Activated effector memory CD4-positive, alpha-beta T cell treated with anti-CD3 and anti-CD28 coated beads, Interleukin-2, amount 50 U/mL, for 16 hours (primary cell): ENCODE results near the gene CFAP20DC.
"Not testable (repeated sequence)": the region's sequence is repeated elsewhere in the genome, so short reads cannot be mapped to it uniquely, and the experiment has no call there.

ENCODE experiments used
- DNase-seq: peaks from one replicate; pipeline ENCODE4 v3.0.0-alpha.2; 2020

CFAP20DC gene

DNA sequence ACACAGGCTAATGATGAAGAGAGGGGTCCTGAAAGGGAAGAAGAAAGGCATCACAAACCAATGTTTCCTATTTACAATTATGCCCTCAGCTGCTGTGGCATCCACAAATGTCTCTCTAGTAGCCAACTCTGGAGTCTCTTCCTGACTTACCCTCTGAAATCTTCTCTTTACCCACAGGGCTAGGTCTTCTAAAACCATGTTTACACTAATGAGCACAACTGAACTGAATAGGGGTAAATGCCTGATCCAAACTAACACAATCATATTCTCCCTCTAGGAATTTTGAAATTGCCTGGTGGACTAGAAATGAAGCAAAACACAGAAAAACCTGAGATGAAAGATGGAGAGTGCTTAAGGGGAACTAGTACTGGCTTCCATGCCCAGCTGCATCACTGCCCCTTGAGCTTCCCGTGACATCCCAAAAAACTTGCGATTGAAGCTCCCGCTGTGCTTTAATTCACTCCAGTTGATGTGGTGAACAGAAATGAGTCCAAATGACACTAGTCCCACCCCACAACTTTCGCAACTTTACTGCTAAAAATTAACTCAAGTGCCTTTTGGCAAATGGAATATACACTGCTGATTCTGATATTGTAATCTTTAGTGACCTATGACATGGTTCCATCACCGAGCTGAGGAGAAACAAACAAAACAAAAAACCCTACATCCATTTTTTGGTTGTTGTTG, 32.8 kb downstream of the CFAP20DC start:
- no peak for DNase-seq

DNA sequence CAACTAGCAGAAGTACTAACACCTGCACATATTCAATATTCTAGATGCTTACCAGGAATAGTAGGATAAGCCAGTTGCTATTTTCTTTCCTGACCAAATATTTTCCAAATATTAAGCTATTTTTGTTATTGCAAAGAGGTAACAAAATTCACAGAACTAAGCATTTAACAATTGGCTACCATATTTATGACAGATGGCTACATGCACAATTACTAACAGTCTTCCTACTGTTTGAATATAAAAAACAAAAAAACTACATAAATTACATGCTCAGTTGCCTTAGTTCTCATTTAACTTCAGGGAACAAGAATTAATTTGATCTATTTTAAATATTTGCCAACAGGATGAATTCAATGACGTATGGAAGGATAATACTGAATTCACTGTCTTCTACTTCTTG, 36.2 kb downstream of the CFAP20DC start:
- DNase-seq = no peak

DNA sequence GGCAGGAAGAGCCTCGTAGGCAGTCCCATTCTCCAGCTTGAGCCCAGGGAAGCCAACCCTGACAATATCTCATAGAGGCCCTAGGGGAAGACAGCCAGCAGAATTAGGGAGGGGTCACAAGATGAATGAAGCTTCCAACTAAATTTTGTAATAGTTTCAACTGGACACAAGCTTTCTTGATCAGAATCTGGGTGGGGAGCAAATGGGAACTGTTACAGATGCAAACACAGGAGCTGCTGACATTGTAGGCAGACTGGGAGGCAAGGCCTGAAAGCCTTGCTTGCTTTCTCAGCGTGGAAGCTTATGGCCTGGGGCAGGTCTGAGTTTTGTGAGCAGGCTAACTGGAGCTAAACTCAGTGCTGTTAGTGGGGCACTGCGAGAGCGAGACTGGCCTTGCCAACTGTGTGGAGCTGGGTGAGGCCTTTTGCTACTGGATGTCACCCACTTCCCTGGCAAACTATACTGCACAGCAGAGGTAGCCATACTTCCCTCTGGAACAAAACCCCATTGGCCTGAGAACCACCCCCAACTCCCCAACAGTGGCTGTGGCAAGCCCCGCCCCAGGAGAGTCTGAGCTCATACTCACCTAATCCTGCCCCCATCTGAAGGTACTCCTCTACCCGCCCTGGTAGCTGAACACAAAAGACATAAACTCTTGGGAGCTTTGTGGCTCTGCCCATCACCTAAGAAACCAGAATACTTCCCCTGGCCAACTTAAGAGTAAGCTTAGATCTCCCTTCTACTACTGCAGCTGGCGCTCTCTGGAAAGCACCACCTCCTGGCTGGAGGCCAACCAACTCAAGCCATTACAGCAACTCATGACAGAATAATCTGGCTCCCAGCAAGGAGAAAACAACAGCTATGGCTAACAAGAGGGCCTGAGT, 42.9 kb downstream of the CFAP20DC start:
- no peak for DNase-seq

DNA sequence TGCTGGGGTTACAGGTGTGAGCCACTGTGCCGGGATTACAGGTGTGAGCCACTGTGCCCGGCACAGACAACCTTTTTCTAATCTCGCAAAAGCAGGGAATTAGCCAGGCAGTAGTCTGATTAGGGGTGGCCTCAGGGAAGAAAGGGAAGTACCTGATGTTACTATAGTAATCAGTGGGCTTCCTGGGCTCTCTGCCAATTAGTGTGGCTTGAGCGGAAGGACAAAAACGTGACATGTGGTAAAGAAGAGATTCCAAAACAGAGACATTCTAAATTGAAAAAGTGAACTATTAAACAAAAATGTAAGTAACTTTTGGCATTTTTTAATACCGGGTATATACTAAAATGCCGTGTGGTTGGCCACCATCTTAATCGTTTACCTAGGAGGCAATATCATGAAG, 48.1 kb downstream of the CFAP20DC start:
- no peak for DNase-seq

DNA sequence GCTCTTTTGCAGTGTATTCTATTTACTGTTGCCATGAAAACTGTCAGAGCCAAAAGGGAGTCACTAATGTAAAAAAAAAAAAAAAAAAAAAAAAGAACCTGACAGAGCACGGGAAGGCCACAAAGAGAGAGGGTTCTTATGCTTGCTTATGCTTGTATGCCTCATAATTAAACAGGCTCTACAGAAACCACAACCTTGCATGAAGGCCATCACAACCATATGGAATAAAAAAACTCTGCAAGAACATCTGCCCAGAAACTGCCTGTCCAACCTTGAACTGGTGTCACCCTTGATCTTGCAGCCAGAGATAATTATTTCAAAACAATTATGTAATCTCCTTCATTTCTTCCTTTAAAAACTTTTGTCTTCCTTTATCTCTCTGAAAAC, 50.1 kb downstream of the CFAP20DC start:
- no peak for DNase-seq

DNA sequence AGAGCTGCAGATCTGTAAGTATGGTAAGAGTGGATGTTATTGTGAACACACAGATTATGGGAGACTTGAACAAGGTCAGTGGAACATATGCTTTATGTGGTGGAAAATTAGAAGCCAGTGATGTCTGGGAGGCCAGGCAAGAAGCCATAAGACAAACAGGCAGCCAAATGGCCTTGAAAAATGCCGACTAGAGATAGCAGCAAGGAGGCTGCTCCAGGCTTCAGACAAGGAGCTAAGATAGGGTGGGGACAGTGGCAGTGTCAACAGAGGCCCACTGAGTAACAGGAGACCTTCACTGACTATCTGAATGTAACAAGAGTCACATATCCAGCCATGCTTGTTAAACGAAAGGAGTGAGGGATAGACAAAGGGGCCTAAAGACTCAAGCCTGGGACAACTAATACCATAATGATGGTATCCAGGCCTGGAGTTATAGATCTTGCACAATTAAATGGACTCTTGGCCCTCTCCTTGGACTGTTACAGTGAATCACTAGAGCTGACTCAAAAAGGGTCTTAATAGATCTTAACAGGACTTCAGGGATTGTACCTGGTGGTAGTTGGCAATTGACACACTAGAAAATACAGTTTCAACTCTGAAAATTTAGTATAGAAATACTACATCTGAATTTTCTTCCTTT, 50.6 kb downstream of the CFAP20DC start:
- DNase-seq = no peak

DNA sequence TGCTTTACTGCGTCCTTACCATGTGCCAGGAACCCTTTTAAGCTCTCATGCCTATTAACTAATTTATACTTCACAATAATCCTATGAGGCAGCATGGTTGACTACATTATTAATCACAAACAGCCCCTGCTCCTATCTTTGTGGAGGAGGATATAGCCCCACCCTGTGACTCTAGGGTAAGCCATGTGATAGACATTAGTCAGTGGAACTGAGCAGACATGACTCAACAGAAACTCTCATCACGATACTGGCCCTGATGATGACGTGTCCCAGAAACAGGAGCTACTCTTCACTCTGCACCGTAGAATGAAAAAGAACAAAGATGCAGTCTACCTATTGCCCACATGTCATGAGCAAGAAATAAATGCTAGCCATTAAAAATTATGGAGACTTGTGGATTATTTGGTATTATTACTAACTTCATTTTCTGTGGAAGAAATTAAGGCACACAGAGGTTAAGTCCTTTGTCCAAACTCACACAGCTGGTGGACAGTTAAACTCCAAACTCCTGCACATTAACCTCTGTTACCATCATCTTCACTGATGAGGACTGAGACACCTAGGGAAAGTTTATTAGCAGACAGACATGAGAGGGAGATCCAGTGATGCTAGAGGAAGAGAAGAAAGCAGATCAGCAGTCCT, 51.2 kb downstream of the CFAP20DC start:
- DNase-seq = no peak

DNA sequence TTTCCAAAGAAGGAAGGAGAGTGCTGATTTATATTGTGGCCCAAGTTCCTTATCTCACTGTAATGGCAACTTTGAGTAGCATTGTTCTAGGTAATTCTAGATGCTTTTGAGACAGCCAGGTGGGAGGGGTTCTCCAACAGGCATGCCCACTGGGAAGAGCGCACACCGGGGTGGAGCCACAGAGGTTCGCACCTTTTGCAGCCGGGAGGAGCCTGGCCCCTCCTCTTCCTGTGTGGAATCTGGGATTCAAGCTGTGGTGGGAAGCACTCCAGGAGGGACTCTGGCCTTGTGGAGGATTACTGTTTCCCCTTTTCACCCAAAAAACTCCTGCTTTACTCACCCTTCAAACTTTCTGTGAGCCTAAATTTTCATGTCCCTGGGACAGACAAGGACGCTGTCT, 53.1 kb downstream of the CFAP20DC start:
- no peak for DNase-seq

DNA sequence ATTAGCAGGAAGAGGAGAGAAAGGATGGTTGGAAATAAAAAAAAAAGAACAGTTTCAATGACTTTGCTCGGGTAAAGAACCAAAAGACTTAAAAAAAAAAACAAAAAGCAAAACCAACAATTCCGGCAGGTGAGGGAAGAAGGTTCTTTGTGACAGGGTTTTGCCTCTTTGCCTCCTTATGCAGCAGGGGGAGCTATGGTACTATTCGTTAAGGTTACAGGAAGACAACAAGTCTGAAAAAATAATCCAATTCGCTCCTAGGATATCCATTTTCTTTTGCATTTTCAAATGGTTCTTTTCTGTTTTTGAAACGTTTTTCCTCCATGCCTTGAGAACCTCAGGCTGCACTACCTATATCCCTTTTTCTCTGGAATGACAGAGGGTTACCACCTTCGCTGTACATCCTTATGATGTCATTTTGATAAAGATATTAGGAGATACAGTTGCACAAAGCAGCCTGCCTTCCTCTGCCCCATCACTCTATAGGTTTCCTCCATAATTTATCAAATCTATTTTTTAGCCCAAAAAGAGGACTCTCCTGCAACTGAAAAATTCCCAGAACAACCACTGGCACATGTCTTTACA, 55.0 kb downstream of the CFAP20DC start:
- DNase-seq = no peak

DNA sequence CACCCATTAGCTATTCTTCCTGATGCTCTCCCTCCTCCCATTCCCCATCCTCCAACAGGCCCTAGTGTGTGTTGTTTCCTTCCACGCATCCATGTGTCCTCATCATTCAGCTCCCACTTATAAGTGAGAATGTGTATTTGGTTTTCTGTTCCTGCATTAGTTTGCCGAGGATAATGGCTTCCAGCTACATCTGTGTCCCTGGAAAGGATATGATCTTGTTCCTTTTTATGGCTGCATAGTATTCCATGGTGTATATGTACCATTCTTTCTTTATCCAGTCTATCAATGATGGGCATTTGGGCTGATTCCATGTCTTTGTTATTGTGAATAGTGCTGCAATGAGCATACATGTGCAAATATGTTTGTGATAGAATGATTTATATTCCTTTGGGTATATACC, 56.3 kb downstream of the CFAP20DC start:
- no peak for DNase-seq

DNA sequence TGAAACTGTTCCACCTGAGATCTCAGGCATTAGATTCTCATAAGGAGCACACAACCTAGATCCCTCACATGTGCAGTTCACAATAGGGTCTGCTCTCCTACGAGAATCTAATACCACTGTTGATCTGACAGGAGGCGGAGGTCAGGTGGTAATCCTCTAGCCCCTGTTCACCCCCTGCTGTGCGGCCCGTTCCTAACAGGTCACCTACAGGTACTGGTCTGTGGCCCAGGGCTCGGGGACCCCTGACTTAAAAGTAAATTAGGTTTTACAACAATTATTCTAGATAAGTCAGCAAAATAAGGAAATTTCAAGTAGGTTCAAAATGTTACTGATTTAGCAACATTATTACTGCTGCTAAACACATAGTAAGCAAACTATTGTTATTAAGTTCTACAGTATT, 58.2 kb downstream of the CFAP20DC start:
- no peak for DNase-seq

DNA sequence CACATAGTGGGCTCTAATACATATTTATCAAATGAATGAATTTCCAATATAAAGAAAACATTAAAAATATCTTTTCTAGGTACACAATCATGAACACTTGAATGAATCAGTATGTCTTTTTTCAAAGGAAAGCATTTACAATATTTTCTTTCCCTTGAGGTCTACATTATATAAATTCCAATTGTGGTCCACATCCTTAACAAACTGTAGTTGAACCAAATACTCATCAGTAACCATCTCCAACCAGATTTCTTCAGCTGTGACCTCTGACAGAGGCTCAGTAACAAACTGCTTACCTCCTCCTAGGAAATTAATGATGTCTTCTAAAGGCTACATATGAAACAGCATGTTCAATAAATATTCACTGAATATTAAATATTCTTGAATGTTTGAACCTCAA, 58.8 kb downstream of the CFAP20DC start:
- no peak for DNase-seq

DNA sequence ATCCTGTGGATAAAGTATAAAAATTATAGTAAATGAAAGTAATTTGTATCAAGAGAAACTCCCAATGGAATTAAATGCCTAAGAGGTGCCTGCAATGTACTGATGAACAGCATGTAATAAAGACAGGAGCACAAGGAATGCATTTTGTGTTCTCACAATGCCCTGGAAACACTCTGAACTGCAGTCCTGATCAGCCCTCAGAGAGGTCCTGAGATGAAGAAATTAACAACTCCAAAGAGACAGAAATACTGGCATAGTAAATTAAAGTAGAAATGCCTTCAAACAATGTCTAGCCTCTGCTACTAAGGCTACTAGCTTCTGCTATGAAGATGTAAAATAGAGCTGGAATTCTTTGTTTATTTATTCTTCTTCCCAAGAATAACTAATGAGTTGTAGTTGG, 59.9 kb downstream of the CFAP20DC start:
- no peak for DNase-seq

DNA sequence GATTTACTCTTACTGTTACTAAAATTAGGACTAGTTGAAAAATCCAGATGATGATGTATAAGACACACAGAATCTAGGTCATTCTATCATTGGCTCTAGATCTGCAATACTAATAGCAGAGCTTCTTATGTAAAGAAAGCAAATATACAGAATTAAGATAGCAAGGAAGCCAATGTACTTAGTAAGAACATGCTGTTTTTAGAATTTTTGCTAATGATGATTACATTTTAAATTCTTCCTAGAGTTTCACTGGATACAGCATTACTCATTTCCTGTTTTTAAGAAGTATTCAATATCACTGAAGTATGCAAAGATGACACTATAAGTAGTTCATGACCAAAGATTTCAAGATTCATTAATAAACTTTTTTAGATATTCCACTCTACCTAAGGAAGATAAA, 60.7 kb downstream of the CFAP20DC start:
- no peak for DNase-seq

DNA sequence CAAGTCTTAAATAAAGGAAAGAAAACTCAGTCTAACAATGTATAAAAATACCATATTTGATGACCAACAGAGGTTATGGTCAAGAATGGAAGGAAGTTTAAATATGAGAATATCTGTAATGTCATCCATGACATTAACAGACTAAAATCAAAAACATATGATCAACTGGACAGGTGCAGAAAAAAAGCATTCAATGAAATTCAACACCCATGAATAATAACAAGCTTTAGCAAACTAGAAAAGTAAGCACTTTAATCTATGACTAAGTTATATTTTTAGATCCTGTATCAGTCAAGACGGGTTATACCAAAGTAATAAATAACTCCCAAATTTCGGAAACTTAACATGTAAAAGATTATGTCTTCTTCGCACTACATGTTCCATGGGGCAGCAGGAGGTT, 61.8 kb downstream of the CFAP20DC start:
- DNase-seq = no peak

DNA sequence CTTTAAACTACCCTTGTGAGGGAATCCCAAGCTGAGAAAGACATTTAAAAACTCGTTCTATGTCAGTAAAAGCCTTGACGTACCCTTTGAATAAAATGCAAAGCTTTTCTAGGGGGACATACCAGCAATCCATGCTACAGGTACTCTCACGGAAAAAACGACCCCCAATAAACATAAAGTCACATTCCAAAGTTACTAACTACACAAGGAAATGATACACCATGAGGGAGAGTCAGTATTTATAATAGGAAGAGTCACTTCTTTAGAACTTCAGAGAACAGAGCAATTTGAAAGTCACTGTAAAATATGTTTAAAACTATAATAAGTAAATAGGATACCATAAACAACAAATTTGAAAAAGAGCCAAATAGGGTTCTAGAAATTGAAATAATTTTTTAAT, 63.2 kb downstream of the CFAP20DC start:
- no peak for DNase-seq

DNA sequence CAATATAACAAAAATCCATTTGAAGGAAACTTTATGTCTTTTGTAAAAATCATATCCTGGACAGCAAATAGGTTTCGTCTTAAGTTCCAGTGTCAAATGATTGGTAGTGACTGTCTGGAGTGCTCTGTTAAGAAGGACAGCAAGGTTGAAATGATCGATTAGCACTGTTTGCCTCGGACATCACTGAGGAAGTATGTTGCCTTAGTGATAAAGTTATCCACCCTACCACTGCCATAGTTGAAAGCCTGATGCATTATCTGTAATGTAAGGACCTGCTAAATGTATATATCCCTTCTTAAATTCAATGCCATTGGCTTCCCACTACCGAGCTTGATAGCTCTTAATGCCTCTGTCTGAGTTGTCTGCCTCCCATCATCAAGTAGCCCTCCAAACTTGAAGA, 70.0 kb downstream of the CFAP20DC start:
- no peak for DNase-seq

DNA sequence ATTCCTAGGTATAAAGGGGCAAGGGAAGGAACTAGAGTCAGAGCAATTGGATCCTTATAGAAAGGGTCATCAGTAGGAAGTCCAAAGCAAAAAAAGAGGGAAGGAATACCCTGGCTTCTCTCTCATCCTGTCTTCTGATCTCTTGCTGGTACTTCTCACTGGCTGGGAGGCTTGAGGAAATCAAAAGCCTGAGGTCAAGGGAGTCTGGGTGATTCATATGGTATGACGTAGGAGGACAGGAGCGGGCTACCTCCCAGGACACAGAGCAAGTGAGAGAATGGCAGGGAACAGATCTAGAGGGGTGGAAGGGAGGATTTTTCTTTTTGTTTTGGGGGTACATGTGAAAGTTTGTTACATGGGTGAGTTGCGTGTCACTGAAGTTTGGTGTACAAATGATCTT, 76.0 kb downstream of the CFAP20DC start:
- no peak for DNase-seq

DNA sequence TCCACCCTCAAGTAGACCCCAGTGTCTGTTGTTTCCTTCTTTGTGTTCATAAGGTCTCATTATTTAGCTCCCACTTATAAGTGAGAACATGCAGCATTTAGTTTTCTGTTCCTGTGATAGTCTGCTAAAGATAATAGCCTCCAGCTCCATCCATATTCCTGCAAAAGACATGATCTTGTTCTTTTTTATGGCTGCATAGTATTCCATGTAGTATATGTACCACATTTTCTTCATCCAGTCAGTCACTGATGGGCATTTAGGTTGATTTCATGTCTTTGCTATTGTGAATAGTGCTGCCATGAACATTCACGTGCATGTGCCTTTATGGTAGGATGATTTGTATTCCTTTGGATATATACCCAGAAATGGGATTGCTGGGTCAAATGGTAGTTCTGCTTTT, 82.0 kb downstream of the CFAP20DC start:
- not testable (repeated sequence) for DNase-seq

DNA sequence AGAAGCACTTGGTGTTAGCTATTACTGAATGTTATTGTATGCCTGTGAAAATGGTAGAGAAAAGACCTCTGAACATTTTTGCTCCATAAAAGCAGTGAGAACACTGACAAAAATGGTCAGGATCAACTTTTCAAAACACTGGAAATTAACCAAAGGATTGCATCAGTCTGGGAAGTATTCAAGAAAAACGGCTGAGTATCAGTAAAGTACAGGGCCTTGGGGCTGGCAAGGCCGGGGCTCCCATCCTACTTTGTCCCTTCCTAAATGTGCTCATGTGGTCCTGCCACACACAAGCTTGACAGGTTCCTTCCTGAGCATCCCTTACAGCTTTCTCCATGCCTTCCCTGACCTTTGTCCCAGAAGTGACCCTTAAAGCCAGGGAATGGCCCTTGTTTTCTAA, 84.0 kb downstream of the CFAP20DC start:
- DNase-seq = no peak

DNA sequence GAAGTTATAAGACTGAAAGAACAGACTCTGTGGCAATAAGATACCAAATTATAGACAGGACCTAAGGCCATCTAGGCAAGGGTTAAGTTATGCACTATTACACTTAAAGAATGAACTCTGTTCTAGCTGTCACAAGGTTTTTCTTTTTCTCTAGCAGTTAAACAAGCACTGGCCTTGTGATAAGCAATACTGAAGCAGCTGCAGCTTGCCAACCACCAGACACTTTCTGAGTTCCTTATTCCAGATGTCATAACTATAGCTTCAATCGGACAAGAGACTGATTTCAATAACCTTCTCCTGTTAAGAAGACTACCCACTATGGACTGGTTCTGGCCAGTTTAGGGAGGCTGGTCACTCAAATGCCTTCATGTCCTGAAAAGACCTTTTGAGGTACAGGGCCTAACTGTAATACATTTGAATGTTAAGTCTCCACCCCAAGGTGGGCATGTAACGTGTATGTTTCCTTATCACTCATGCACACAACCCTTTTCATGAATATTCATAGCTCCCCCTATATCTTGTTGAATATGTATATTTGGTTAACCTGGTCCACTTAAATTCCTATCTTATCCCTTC, 85.8 kb downstream of the CFAP20DC start:
- DNase-seq = no peak

DNA sequence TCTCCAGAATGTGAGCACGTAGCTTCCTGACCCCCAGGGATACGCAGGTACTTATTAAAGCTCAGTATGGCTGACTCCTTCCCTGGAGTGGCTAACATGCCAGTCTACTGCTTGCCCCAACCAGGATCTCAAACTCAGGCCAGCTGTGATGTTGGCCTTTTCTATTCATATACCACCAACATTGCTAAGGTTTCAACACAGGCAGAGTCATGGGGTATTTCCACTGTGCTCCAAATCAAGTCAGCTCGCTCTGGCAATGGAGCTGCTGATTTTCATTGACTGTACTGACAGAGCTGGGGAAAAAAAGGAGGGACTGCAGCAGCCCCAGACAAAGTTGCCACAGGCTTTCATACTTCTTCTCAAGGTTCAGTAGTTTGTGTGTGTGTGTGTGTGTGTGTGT, 87.0 kb downstream of the CFAP20DC start:
- no peak for DNase-seq
